ENCODE data around the gene DNMBP. TPM values are rescaled to one million over a fixed set of nuclear protein-coding genes. Genes with fewer than 3 reads are reported as not detected.

Gene DNMBP
- total RNA-seq, 4 donors from 2014 or later, result 17.9 to 37.6 (median 20.6) TPM

- H3K4me1 ChIP-seq, result no peaks in the 10 kb centered on the region
- WGBS, 2 donors (ENCODE audit: low coverage in 1 of 2), result 76 to 84% methylated on average over 5 to 9 of the region's 11 CpGs
- H3K9me3 ChIP-seq, result peaks cover 0 to 13% (median 0%) of the 10 kb centered on the region in 3 donors
- TF ChIP-seq POLR2AphosphoS5 (IDR thresholded peaks at IDR 0.05) (no peak), EP300 (IDR thresholded peaks at IDR 0.05) (no peak), POLR2A (IDR thresholded peaks at IDR 0.05) (no peak)
- TF ChIP-seq, protein P1, sequence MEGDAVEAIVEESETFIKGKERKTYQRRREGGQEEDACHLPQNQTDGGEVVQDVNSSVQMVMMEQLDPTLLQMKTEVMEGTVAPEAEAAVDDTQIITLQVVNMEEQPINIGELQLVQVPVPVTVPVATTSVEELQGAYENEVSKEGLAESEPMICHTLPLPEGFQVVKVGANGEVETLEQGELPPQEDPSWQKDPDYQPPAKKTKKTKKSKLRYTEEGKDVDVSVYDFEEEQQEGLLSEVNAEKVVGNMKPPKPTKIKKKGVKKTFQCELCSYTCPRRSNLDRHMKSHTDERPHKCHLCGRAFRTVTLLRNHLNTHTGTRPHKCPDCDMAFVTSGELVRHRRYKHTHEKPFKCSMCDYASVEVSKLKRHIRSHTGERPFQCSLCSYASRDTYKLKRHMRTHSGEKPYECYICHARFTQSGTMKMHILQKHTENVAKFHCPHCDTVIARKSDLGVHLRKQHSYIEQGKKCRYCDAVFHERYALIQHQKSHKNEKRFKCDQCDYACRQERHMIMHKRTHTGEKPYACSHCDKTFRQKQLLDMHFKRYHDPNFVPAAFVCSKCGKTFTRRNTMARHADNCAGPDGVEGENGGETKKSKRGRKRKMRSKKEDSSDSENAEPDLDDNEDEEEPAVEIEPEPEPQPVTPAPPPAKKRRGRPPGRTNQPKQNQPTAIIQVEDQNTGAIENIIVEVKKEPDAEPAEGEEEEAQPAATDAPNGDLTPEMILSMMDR (IDR thresholded peaks at IDR 0.05), result no peak
- H3K4me3 ChIP-seq, result no peak overlapping the region
- no peaks in the 10 kb centered on the region for H3K27me3 ChIP-seq
- H3K27ac ChIP-seq, result no peak overlapping the region
- no peaks in the 10 kb centered on the region for H3K36me3 ChIP-seq
- ATAC-seq, result no peak
Measured at GRCh38 chr10:100024748-100025147, 15.0 kb upstream of the DNMBP start.

- 63 to 75% methylated on average over 2 of the region's 2 CpGs for WGBS, 2 donors (ENCODE audit: low coverage in 1 of 2)
- Histone ChIP-seq H3K9me3 (peaks cover 0 to under 1% (median 0%) of the 10 kb centered on the region in 3 donors), H3K4me1 (no peaks in the 10 kb centered on the region), H3K27ac (no peak overlapping the region), H3K4me3 (no peak overlapping the region), H3K27me3 (no peaks in the 10 kb centered on the region), H3K36me3 (no peaks in the 10 kb centered on the region)
- TF ChIP-seq, protein P1 (IDR thresholded peaks at IDR 0.05), result no peak
- no peak for TF ChIP-seq POLR2AphosphoS5 (IDR thresholded peaks at IDR 0.05)
- no peak for TF ChIP-seq EP300 (IDR thresholded peaks at IDR 0.05)
- no peak for TF ChIP-seq POLR2A (IDR thresholded peaks at IDR 0.05)
- ATAC-seq, result no peak
Measured at GRCh38 chr10:100022403-100022802, 12.7 kb upstream of the DNMBP start.

DNA sequence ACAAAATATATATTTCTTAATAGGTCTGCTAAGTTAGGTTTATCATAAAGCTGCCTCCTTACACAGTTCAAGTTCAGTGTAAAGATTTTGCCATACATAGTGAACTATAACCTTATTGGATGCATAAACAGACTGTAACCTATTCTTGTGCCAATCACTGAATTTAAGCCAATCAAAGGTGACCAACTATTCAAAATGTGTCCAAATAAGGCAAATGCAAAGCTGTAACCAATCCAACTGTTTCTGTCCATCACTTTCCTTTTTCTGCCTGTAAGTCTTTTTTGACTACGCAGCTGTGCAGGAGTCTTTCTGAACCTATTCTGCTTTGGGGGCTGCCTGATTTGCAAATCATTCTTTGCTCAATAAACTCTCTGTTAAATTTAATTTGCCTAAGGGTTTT is 11.6 kb upstream of the DNMBP start:
- Histone ChIP-seq H3K4me1 (no peaks in the 10 kb centered on the region), H3K9me3 (no peaks in the 10 kb centered on the region), H3K4me3 (no peak overlapping the region), H3K27me3 (no peaks in the 10 kb centered on the region), H3K36me3 (no peaks in the 10 kb centered on the region), H3K27ac (no peak overlapping the region)
- TF ChIP-seq POLR2A (IDR thresholded peaks at IDR 0.05), result no peak
- TF ChIP-seq POLR2AphosphoS5 (IDR thresholded peaks at IDR 0.05), result no peak
- TF ChIP-seq, protein P1 (IDR thresholded peaks at IDR 0.05), result no peak
- ATAC-seq, result no peak
- 86 to 91% methylated on average over 1 of the region's 1 CpG for WGBS, 2 donors (ENCODE audit: low coverage in 1 of 2)

- ATAC-seq, result no peak
- no peaks in the 10 kb centered on the region for H3K36me3 ChIP-seq
- TF ChIP-seq POLR2AphosphoS5 (IDR thresholded peaks at IDR 0.05), result no peak
- TF ChIP-seq, protein P1 (IDR thresholded peaks at IDR 0.05), result no peak
- TF ChIP-seq POLR2A (IDR thresholded peaks at IDR 0.05), result no peak
- TF ChIP-seq EP300 (IDR thresholded peaks at IDR 0.05), result no peak
- no peak overlapping the region for H3K27ac ChIP-seq
- H3K27me3 ChIP-seq, result no peaks in the 10 kb centered on the region
- H3K4me3 ChIP-seq, result no peak overlapping the region
- WGBS, 2 donors (ENCODE audit: low coverage in 1 of 2), result 70 to 100% methylated on average over 1 of the region's 11 CpGs
- no peaks in the 10 kb centered on the region for H3K4me1 ChIP-seq
- H3K9me3 ChIP-seq, result no peaks in the 10 kb centered on the region
Measured at GRCh38 chr10:100020886-100021253, 11.1 kb upstream of the DNMBP start.

- no peaks in the 10 kb centered on the region for H3K9me3 ChIP-seq
- WGBS, 2 donors (ENCODE audit: low coverage in 1 of 2), result 59 to 73% methylated on average over 3 to 4 of the region's 5 CpGs
- H3K27me3 ChIP-seq, result no peaks in the 10 kb centered on the region
- no peak for TF ChIP-seq POLR2A (IDR thresholded peaks at IDR 0.05)
- TF ChIP-seq, protein P1 (IDR thresholded peaks at IDR 0.05), result no peak
- no peak for TF ChIP-seq EP300 (IDR thresholded peaks at IDR 0.05)
- no peak for TF ChIP-seq POLR2AphosphoS5 (IDR thresholded peaks at IDR 0.05)
- H3K27ac ChIP-seq, result no peak overlapping the region
- no peak overlapping the region for H3K4me3 ChIP-seq
- no peaks in the 10 kb centered on the region for H3K4me1 ChIP-seq
- no peak for ATAC-seq
- H3K36me3 ChIP-seq, result no peaks in the 10 kb centered on the region
Measured at GRCh38 chr10:100020142-100020885, 10.6 kb upstream of the DNMBP start.
